Measurements from ENCODE around the gene LYPD6B. TPM values are rescaled to one million over a fixed set of nuclear protein-coding genes. Genes with fewer than 3 reads are reported as not detected.

LYPD6B gene
- total RNA-seq, result not detected

GRCh38 chr2:149038442-149039212 lies at the start of gene LYPD6B:
LYPD6B (plus strand) TSS chr2:149038699; CDS start chr2:149130949, 92,250 bp downstream.
- POLR2A ChIA-PET, result interaction anchor here (0.6 kb wide), 1 partner anchor 527 kb away, joined by 3 read pairs; no protein-coding TSS in a partner anchor

GRCh38 chr2:148989882-148990493 lies 48.5 kb upstream of the LYPD6B start:
- Mint-ChIP-seq H3K4me3 (no peak overlapping the region), H3K9me3 (ENCODE audit: insufficient read depth) (no peaks in the 10 kb centered on the region), H3K27ac (no peak overlapping the region), H3K36me3 (ENCODE audit: low read depth) (no peaks in the 10 kb centered on the region), H3K27me3 (ENCODE audit: low read depth) (no peaks in the 10 kb centered on the region), H3K4me1 (ENCODE audit: low read depth) (no peaks in the 10 kb centered on the region)
- POLR2A ChIA-PET, result interaction anchor here (0.5 kb wide), 1 partner anchor 343 kb away, joined by 3 read pairs; no protein-coding TSS in a partner anchor
- peak; percentile 82 for ATAC-seq
- DNase-seq, result peak; percentile 70
- CTCF ChIA-PET, result interaction anchor here (0.6 to 2.2 kb wide), 19 partner anchors 9 to 1078 kb away, joined by 3 to 11 read pairs (median 3); no protein-coding TSS in a partner anchor

More at GRCh38 chr2:149038442-149039212, at the start of gene LYPD6B:
- H3K27me3 Mint-ChIP-seq (ENCODE audit: low read depth), result peaks cover 52% of the 10 kb centered on the region
- no peak for DNase-seq
- H3K36me3 Mint-ChIP-seq (ENCODE audit: low read depth), result no peaks in the 10 kb centered on the region
- H3K4me3 Mint-ChIP-seq, result no peak within 1 kb of the TSS
- CTCF ChIA-PET, result interaction anchor here (1.1 to 2.2 kb wide), 5 partner anchors 11 to 275 kb away, joined by 3 to 6 read pairs (median 4); no protein-coding TSS in a partner anchor
- ATAC-seq, result peak; percentile 56
- no peak within 1 kb of the TSS for H3K27ac Mint-ChIP-seq
- H3K4me1 Mint-ChIP-seq (ENCODE audit: low read depth), result peaks cover 6% of the 10 kb centered on the region
- no peaks in the 10 kb centered on the region for H3K9me3 Mint-ChIP-seq (ENCODE audit: insufficient read depth)

GRCh38 chr2:148990968-148991367 lies 47.5 kb upstream of the LYPD6B start:
- DNase-seq, result no peak
- no peak for ATAC-seq
- H3K27me3 Mint-ChIP-seq (ENCODE audit: low read depth), result no peaks in the 10 kb centered on the region
- no peaks in the 10 kb centered on the region for H3K4me1 Mint-ChIP-seq (ENCODE audit: low read depth)
- no peaks in the 10 kb centered on the region for H3K36me3 Mint-ChIP-seq (ENCODE audit: low read depth)
- H3K27ac Mint-ChIP-seq, result no peak overlapping the region
- ChIA-PET CTCF (interaction anchor here (1.0 to 2.2 kb wide), 6 partner anchors 26 to 1053 kb away, joined by 3 to 11 read pairs (median 7); no protein-coding TSS in a partner anchor), POLR2A (no interaction called here)
- H3K9me3 Mint-ChIP-seq (ENCODE audit: insufficient read depth), result no peaks in the 10 kb centered on the region
- no peak overlapping the region for H3K4me3 Mint-ChIP-seq

GRCh38 chr2:148992448-148992847 lies 46.1 kb upstream of the LYPD6B start:
- no peak overlapping the region for H3K4me3 Mint-ChIP-seq
- POLR2A ChIA-PET, result no interaction called here

GRCh38 chr2:148993351-148993750 lies 45.1 kb upstream of the LYPD6B start:
- ChIA-PET POLR2A (no interaction called here), CTCF (no interaction called here)
- Mint-ChIP-seq H3K36me3 (ENCODE audit: low read depth) (no peaks in the 10 kb centered on the region), H3K4me1 (ENCODE audit: low read depth) (no peaks in the 10 kb centered on the region), H3K4me3 (no peak overlapping the region), H3K27me3 (ENCODE audit: low read depth) (no peaks in the 10 kb centered on the region), H3K9me3 (ENCODE audit: insufficient read depth) (no peaks in the 10 kb centered on the region), H3K27ac (no peak overlapping the region)
- DNase-seq (no peak), ATAC-seq (no peak)

More at GRCh38 chr2:148992448-148992847, 46.1 kb upstream of the LYPD6B start:
- CTCF ChIA-PET, result interaction anchor here (0.7 kb wide), 1 partner anchor 12 kb away, joined by 3 read pairs; no protein-coding TSS in a partner anchor
- H3K27ac Mint-ChIP-seq, result no peak overlapping the region
- H3K9me3 Mint-ChIP-seq (ENCODE audit: insufficient read depth), result no peaks in the 10 kb centered on the region
- no peak for DNase-seq
- no peaks in the 10 kb centered on the region for H3K27me3 Mint-ChIP-seq (ENCODE audit: low read depth)
- H3K4me1 Mint-ChIP-seq (ENCODE audit: low read depth), result no peaks in the 10 kb centered on the region
- no peaks in the 10 kb centered on the region for H3K36me3 Mint-ChIP-seq (ENCODE audit: low read depth)
- no peak for ATAC-seq

- H3K36me3 Mint-ChIP-seq (ENCODE audit: low read depth), result no peaks in the 10 kb centered on the region
- H3K4me1 Mint-ChIP-seq (ENCODE audit: low read depth), result no peaks in the 10 kb centered on the region
- no peaks in the 10 kb centered on the region for H3K27me3 Mint-ChIP-seq (ENCODE audit: low read depth)
- CTCF ChIA-PET, result no interaction called here
- H3K9me3 Mint-ChIP-seq (ENCODE audit: insufficient read depth), result no peaks in the 10 kb centered on the region
- POLR2A ChIA-PET, result no interaction called here
- DNase-seq (no peak), ATAC-seq (no peak)
- no peak overlapping the region for H3K4me3 Mint-ChIP-seq
- H3K27ac Mint-ChIP-seq, result no peak overlapping the region
Measured at GRCh38 chr2:148994341-148994740, 44.2 kb upstream of the LYPD6B start.

GRCh38 chr2:148996805-148997204 lies 41.7 kb upstream of the LYPD6B start:
- no peaks in the 10 kb centered on the region for H3K9me3 Mint-ChIP-seq (ENCODE audit: insufficient read depth)
- ATAC-seq (no peak), DNase-seq (no peak)
- no peak overlapping the region for H3K4me3 Mint-ChIP-seq
- H3K27me3 Mint-ChIP-seq (ENCODE audit: low read depth), result no peaks in the 10 kb centered on the region
- no peak overlapping the region for H3K27ac Mint-ChIP-seq
- H3K4me1 Mint-ChIP-seq (ENCODE audit: low read depth), result no peaks in the 10 kb centered on the region
- no peaks in the 10 kb centered on the region for H3K36me3 Mint-ChIP-seq (ENCODE audit: low read depth)
- CTCF ChIA-PET, result no interaction called here
- POLR2A ChIA-PET, result no interaction called here

- Mint-ChIP-seq H3K27ac (no peak overlapping the region), H3K4me1 (ENCODE audit: low read depth) (no peaks in the 10 kb centered on the region), H3K4me3 (no peak overlapping the region), H3K9me3 (ENCODE audit: insufficient read depth) (no peaks in the 10 kb centered on the region), H3K36me3 (ENCODE audit: low read depth) (no peaks in the 10 kb centered on the region), H3K27me3 (ENCODE audit: low read depth) (no peaks in the 10 kb centered on the region)
- ChIA-PET CTCF (no interaction called here), POLR2A (no interaction called here)
- no peak for DNase-seq
- ATAC-seq, result no peak
Measured at GRCh38 chr2:148998165-148998830, 40.2 kb upstream of the LYPD6B start.

- ATAC-seq, result no peak
- POLR2A ChIA-PET, result no interaction called here
- no peak overlapping the region for H3K4me3 Mint-ChIP-seq
- H3K27ac Mint-ChIP-seq, result no peak overlapping the region
- H3K9me3 Mint-ChIP-seq (ENCODE audit: insufficient read depth), result no peaks in the 10 kb centered on the region
- CTCF ChIA-PET, result no interaction called here
- no peak for DNase-seq
- no peaks in the 10 kb centered on the region for H3K4me1 Mint-ChIP-seq (ENCODE audit: low read depth)
- no peaks in the 10 kb centered on the region for H3K27me3 Mint-ChIP-seq (ENCODE audit: low read depth)
- H3K36me3 Mint-ChIP-seq (ENCODE audit: low read depth), result no peaks in the 10 kb centered on the region
Measured at GRCh38 chr2:148998831-148999200, 39.7 kb upstream of the LYPD6B start.

GRCh38 chr2:148999451-148999921 lies 39.0 kb upstream of the LYPD6B start:
- DNase-seq (no peak), ATAC-seq (no peak)
- H3K27ac Mint-ChIP-seq, result no peak overlapping the region
- no peak overlapping the region for H3K4me3 Mint-ChIP-seq
- CTCF ChIA-PET, result interaction anchor here (3.0 kb wide), 1 partner anchor 18 kb away, joined by 14 read pairs; no protein-coding TSS in a partner anchor
- no peaks in the 10 kb centered on the region for H3K4me1 Mint-ChIP-seq (ENCODE audit: low read depth)
- POLR2A ChIA-PET, result interaction anchor here (1.1 kb wide), 1 partner anchor 465 kb away, joined by 3 read pairs; no protein-coding TSS in a partner anchor
- H3K36me3 Mint-ChIP-seq (ENCODE audit: low read depth), result no peaks in the 10 kb centered on the region
- H3K9me3 Mint-ChIP-seq (ENCODE audit: insufficient read depth), result no peaks in the 10 kb centered on the region
- H3K27me3 Mint-ChIP-seq (ENCODE audit: low read depth), result no peaks in the 10 kb centered on the region

- Mint-ChIP-seq H3K9me3 (ENCODE audit: insufficient read depth) (no peaks in the 10 kb centered on the region), H3K27ac (no peak overlapping the region), H3K4me3 (no peak overlapping the region), H3K36me3 (ENCODE audit: low read depth) (no peaks in the 10 kb centered on the region), H3K27me3 (ENCODE audit: low read depth) (no peaks in the 10 kb centered on the region), H3K4me1 (ENCODE audit: low read depth) (no peaks in the 10 kb centered on the region)
- POLR2A ChIA-PET, result interaction anchor here (1.1 kb wide), 1 partner anchor 466 kb away, joined by 3 read pairs; no protein-coding TSS in a partner anchor
- CTCF ChIA-PET, result interaction anchor here (1.4 to 3.0 kb wide), 2 partner anchors 10 to 17 kb away, joined by 4 to 14 read pairs; no protein-coding TSS in a partner anchor
- ATAC-seq (no peak), DNase-seq (no peak)
Measured at GRCh38 chr2:149000158-149000938, 38.2 kb upstream of the LYPD6B start.
